GM12892 (cell line): Measurements from ENCODE around the gene RABGAP1.

Source experiments
- POLR2AphosphoS5 ChIP-seq: IDR thresholded peaks from 2 replicates; pipeline ENCODE4 v1.6.1; 2011; ENCODE audit warnings: low read depth, low read length, control low read depth
- TAF1 ChIP-seq: IDR thresholded peaks from 2 replicates; pipeline ENCODE4 v1.6.1; 2011; ENCODE audit warnings: low read depth, mild to moderate bottlenecking, control low read depth, low read length, borderline replicate concordance

DNA sequence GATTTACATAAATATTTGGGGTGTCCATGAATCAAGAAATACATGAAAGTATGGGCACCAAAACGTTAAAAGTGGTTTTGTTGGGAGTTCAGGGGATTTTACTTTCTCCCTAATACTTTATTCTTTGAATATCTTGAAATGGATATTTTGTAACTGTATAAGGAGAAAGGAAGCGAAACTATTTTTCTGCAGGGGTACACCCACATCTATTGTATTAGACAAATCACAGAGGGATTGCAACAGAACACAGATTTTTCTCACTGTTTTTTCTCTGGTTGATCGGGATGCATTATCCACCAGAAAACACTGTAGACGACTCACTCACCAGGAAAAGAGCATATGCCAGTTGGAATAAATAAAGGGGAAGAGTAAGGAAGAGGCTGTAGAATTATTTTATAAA, 1.2 kb upstream of the RABGAP1 start:
- TF ChIP-seq POLR2AphosphoS5 (no peak), TAF1 (no peak)
